ENCODE results near the gene PRR23E. TPM values are rescaled to one million over a fixed set of nuclear protein-coding genes. Genes with fewer than 3 reads are reported as not detected.

Gene PRR23E
- total and polyA plus RNA-seq, 10 of the 15 experiments (the other 5 are each of a cell fraction or from before 2014, with no cell fraction given): not detected

DNA sequence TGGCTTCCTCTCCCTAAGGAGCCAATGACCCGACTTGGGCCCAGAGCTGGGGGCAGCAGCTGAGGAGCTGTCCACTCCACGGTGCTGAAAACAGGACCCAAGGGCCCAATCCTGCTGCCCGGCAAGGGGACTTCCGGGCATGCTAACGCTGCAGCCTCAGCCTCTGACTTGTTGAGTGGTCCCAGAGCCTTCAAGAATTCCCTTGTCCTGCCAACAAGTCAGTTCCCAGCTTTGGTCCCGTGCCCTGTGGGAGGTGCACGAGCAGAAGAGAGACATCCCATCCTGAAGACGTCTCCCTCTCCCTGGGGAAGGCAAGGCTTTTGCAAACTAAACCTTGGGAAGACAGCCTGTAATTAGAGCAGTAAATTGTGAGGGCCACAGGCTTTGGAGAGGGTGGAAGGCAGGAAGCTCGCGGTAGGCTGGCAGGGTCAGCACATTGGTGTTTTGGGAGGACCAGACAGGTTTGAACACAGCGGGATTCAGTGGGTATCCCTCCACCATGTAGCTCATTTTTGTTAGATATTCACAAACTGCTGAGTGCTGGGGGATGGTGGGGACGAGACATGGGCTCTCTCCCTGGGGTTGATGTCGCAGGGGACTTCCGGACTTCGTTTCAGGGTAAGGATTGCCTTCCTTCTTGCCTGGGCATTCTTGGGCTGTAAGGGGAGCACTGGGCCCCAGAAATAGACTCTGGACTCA lies 29.8 kb upstream of the PRR23E start:
- Histone ChIP-seq H4K20me1 (ENCODE audit: control insufficient read depth, insufficient read depth) (no peaks in the 10 kb centered on the region), H3K9me3 (replicated peaks; ENCODE audit: control insufficient read depth, insufficient read depth, low read length) (no peaks in the 10 kb centered on the region), H3K79me2 (ENCODE audit: control insufficient read depth, insufficient read depth, low read length) (no peaks in the 10 kb centered on the region), H3K4me3 (no peak overlapping the region), H3K4me2 (ENCODE audit: control insufficient read depth, insufficient read depth) (no peak overlapping the region), H3K36me3 (ENCODE audit: control insufficient read depth in 2 of 2, insufficient read depth in 2 of 2, low read length in 1 of 2) (no peaks in the 10 kb centered on the region), H3K27ac (ENCODE audit: control insufficient read depth, insufficient read depth) (no peak overlapping the region), H2AFZ (ENCODE audit: control insufficient read depth, low read depth, low read length) (no peak overlapping the region), H3K9ac (ENCODE audit: control insufficient read depth, insufficient read depth, low read length) (no peak overlapping the region), H3K27me3 (replicated peaks in 1 of 2; ENCODE audit: control insufficient read depth in 2 of 2, insufficient read depth in 2 of 2, low read length in 1 of 2) (peaks cover 2 to 3% of the 10 kb centered on the region in 2 experiments; a peak in 1 of 4 replicates), H3K4me1 (ENCODE audit: control insufficient read depth, insufficient read depth, low read length) (no peaks in the 10 kb centered on the region)
- no TSS peak for BruUV-seq (replicated peaks)
- ChIA-PET POLR2A (interaction anchor here (0.8 kb wide), 1 partner anchor 251 kb away, joined by 3 read pairs; no protein-coding TSS in a partner anchor), SMC1A (ENCODE audit: uncharacterized antibody, unreplicated experiment) (no interaction called here), RAD21 (ENCODE audit: unreplicated experiment) (no interaction called here), CTCF (no interaction called here)
- TF ChIP-seq, protein P1, sequence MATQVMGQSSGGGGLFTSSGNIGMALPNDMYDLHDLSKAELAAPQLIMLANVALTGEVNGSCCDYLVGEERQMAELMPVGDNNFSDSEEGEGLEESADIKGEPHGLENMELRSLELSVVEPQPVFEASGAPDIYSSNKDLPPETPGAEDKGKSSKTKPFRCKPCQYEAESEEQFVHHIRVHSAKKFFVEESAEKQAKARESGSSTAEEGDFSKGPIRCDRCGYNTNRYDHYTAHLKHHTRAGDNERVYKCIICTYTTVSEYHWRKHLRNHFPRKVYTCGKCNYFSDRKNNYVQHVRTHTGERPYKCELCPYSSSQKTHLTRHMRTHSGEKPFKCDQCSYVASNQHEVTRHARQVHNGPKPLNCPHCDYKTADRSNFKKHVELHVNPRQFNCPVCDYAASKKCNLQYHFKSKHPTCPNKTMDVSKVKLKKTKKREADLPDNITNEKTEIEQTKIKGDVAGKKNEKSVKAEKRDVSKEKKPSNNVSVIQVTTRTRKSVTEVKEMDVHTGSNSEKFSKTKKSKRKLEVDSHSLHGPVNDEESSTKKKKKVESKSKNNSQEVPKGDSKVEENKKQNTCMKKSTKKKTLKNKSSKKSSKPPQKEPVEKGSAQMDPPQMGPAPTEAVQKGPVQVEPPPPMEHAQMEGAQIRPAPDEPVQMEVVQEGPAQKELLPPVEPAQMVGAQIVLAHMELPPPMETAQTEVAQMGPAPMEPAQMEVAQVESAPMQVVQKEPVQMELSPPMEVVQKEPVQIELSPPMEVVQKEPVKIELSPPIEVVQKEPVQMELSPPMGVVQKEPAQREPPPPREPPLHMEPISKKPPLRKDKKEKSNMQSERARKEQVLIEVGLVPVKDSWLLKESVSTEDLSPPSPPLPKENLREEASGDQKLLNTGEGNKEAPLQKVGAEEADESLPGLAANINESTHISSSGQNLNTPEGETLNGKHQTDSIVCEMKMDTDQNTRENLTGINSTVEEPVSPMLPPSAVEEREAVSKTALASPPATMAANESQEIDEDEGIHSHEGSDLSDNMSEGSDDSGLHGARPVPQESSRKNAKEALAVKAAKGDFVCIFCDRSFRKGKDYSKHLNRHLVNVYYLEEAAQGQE (IDR thresholded peaks at IDR 0.05; ENCODE audit: low read depth, low read length): peak; percentile 84
- no peak for TF ChIP-seq ESRRA (IDR thresholded peaks at IDR 0.05; ENCODE audit: low read length)
- 35% methylated on average over 15 of the region's 15 CpGs for WGBS (ENCODE audit: insufficient coverage, insufficient replicate concordance, low lambda C conversion rate, missing lambda C conversion rate)
- in situ Hi-C loops (cut with MboI): no loop called here
- intact Hi-C loops (cut with micrococcal nuclease; ENCODE audit: unreplicated experiment): no loop called here
- FAIRE-seq (no peak), DNase-seq (ENCODE audit: low read depth, low spot score) (no peak), ATAC-seq (no peak)

DNA sequence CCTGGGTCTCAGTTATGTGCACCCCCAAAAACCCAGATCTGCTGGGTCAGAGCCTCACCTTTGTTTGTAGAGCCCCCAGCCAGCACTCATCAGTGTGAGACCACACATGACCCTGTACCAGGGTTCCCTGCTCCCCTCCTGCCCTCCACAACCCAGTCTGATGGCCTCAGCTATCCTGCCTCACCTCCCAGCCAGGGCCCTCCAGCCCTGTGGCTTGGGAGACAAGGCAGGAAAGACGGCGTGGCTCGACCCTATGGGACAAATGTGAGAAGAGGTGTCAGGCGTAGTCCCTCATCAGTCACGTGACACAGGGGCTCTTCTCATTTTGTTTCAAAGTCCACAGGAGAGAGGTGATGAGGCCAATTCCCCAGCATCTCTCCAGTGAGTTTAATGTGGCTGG lies 28.3 kb upstream of the PRR23E start:
- BruUV-seq (replicated peaks): no TSS peak
- ChIA-PET CTCF (no interaction called here), POLR2A (no interaction called here), SMC1A (ENCODE audit: uncharacterized antibody, unreplicated experiment) (no interaction called here), RAD21 (ENCODE audit: unreplicated experiment) (no interaction called here)
- no peaks in the 10 kb centered on the region for H3K36me3 ChIP-seq (ENCODE audit: control insufficient read depth in 2 of 2, insufficient read depth in 2 of 2, low read length in 1 of 2)
- H3K4me1 ChIP-seq (ENCODE audit: control insufficient read depth, insufficient read depth, low read length): no peaks in the 10 kb centered on the region
- no peak overlapping the region for H3K4me2 ChIP-seq (ENCODE audit: control insufficient read depth, insufficient read depth)
- peaks cover 0 to 5% of the 10 kb centered on the region in 2 experiments; a peak in 1 of 4 replicates for H3K27me3 ChIP-seq (replicated peaks in 1 of 2; ENCODE audit: control insufficient read depth in 2 of 2, insufficient read depth in 2 of 2, low read length in 1 of 2)
- no peak overlapping the region for H2AFZ ChIP-seq (ENCODE audit: control insufficient read depth, low read depth, low read length)
- peak; percentile 27; the same call in 1 of the 2 replicates for TF ChIP-seq RAD51 (IDR thresholded peaks at IDR 0.05)
- no peak for TF ChIP-seq SMC3 (IDR thresholded peaks at IDR 0.05; ENCODE audit: borderline replicate concordance, low read length)
- TF ChIP-seq, protein P2, sequence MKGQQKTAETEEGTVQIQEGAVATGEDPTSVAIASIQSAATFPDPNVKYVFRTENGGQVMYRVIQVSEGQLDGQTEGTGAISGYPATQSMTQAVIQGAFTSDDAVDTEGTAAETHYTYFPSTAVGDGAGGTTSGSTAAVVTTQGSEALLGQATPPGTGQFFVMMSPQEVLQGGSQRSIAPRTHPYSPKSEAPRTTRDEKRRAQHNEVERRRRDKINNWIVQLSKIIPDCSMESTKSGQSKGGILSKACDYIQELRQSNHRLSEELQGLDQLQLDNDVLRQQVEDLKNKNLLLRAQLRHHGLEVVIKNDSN (IDR thresholded peaks at IDR 0.05; ENCODE audit: borderline replicate concordance, extremely low read length, insufficient read depth, low read depth, low read length): peak; percentile 11
- no peak for TF ChIP-seq EGR1 (IDR thresholded peaks at IDR 0.05; ENCODE audit: borderline replicate concordance in 1 of 2, low read depth in 2 of 2, low read length in 2 of 2)
- H3K9me3 ChIP-seq (replicated peaks; ENCODE audit: control insufficient read depth, insufficient read depth, low read length): no peaks in the 10 kb centered on the region
- intact Hi-C loops (cut with micrococcal nuclease; ENCODE audit: unreplicated experiment) (no loop called here), in situ Hi-C loops (cut with MboI) (no loop called here)
- H3K27ac ChIP-seq (ENCODE audit: control insufficient read depth, insufficient read depth): no peak overlapping the region
- H3K9ac ChIP-seq (ENCODE audit: control insufficient read depth, insufficient read depth, low read length): no peak overlapping the region
- H3K79me2 ChIP-seq (ENCODE audit: control insufficient read depth, insufficient read depth, low read length): no peaks in the 10 kb centered on the region
- no peak for ATAC-seq
- H4K20me1 ChIP-seq (ENCODE audit: control insufficient read depth, insufficient read depth): no peaks in the 10 kb centered on the region
- FAIRE-seq: no peak
- H3K4me3 ChIP-seq: no peak overlapping the region
- WGBS (ENCODE audit: insufficient coverage, insufficient replicate concordance, low lambda C conversion rate, missing lambda C conversion rate): 0% methylated on average over 5 of the region's 5 CpGs
- no peak for DNase-seq (ENCODE audit: low read depth, low spot score)
